ENCODE measurements around the gene BHLHE23. TPM values are rescaled to one million over a fixed set of nuclear protein-coding genes. Genes with fewer than 3 reads are reported as not detected.

BHLHE23 gene
- total RNA-seq, 4 donors from 2014 or later: not detected

- ATAC-seq (no peak), DNase-seq (no peak)
- Histone ChIP-seq H3K9me3 (no peaks in the 10 kb centered on the region), H3K4me3 (no peak overlapping the region), H3K4me1 (no peaks in the 10 kb centered on the region), H3K36me3 (no peaks in the 10 kb centered on the region), H3K27me3 (peaks cover 28 to 38% (median 33%) of the 10 kb centered on the region in 3 donors), H3K27ac (no peak overlapping the region)
- intact Hi-C loops (cut with DNase I; ENCODE audit: low total_unique reads) (no loop called here), in situ Hi-C loops (cut with MboI; ENCODE audit: low sequenced_read_pairs in 4 of 4) (no loop called here)
- no peak for TF ChIP-seq POLR2A (IDR thresholded peaks at IDR 0.05)
- no peak for TF ChIP-seq CTCF (IDR thresholded peaks at IDR 0.05 in 4 of 5, conservative IDR thresholded peaks at IDR 0.05 in 1 of 5)
These were observed 41.2 kb upstream of the BHLHE23 start for GRCh38 chr20:63047946-63048345.

GRCh38 chr20:63047267-63047666 lies 40.5 kb upstream of the BHLHE23 start:
- Histone ChIP-seq H3K27ac (no peak overlapping the region), H3K36me3 (no peaks in the 10 kb centered on the region), H3K4me3 (no peak overlapping the region), H3K4me1 (no peaks in the 10 kb centered on the region), H3K27me3 (peaks cover 28 to 38% (median 35%) of the 10 kb centered on the region in 3 donors), H3K9me3 (no peaks in the 10 kb centered on the region)
- ATAC-seq: no peak
- in situ Hi-C loops (cut with MboI; ENCODE audit: low sequenced_read_pairs in 4 of 4) (no loop called here), intact Hi-C loops (cut with DNase I; ENCODE audit: low total_unique reads) (no loop called here)
- DNase-seq: no peak
- TF ChIP-seq POLR2A (IDR thresholded peaks at IDR 0.05) (no peak), CTCF (IDR thresholded peaks at IDR 0.05 in 4 of 5, conservative IDR thresholded peaks at IDR 0.05 in 1 of 5) (no peak)

GRCh38 chr20:63046841-63047240 lies 40.1 kb upstream of the BHLHE23 start:
- Histone ChIP-seq H3K9me3 (no peaks in the 10 kb centered on the region), H3K4me1 (no peaks in the 10 kb centered on the region), H3K4me3 (no peak overlapping the region), H3K36me3 (no peaks in the 10 kb centered on the region), H3K27me3 (peaks cover 27 to 38% (median 32%) of the 10 kb centered on the region in 3 donors), H3K27ac (no peak overlapping the region)
- TF ChIP-seq CTCF (IDR thresholded peaks at IDR 0.05 in 4 of 5, conservative IDR thresholded peaks at IDR 0.05 in 1 of 5): no peak
- TF ChIP-seq POLR2A (IDR thresholded peaks at IDR 0.05): no peak
- in situ Hi-C loops (cut with MboI; ENCODE audit: low sequenced_read_pairs in 4 of 4) (no loop called here), intact Hi-C loops (cut with DNase I; ENCODE audit: low total_unique reads) (no loop called here)
- DNase-seq: no peak
- ATAC-seq: no peak

GRCh38 chr20:63045991-63046390 lies 39.2 kb upstream of the BHLHE23 start:
- TF ChIP-seq POLR2A (IDR thresholded peaks at IDR 0.05) (no peak), CTCF (IDR thresholded peaks at IDR 0.05 in 4 of 5, conservative IDR thresholded peaks at IDR 0.05 in 1 of 5) (no peak)
- in situ Hi-C loops (cut with MboI; ENCODE audit: low sequenced_read_pairs in 4 of 4): no loop called here
- intact Hi-C loops (cut with DNase I; ENCODE audit: low total_unique reads): no loop called here
- DNase-seq: no peak
- no peaks in the 10 kb centered on the region for H3K36me3 ChIP-seq
- H3K27me3 ChIP-seq: peaks cover 27 to 37% (median 28%) of the 10 kb centered on the region in 3 donors
- no peaks in the 10 kb centered on the region for H3K9me3 ChIP-seq
- no peak overlapping the region for H3K4me3 ChIP-seq
- H3K27ac ChIP-seq: no peak overlapping the region
- ATAC-seq: no peak
- no peaks in the 10 kb centered on the region for H3K4me1 ChIP-seq

- no peaks in the 10 kb centered on the region for H3K36me3 ChIP-seq
- H3K4me3 ChIP-seq: no peak overlapping the region
- intact Hi-C loops (cut with DNase I; ENCODE audit: low total_unique reads) (no loop called here), in situ Hi-C loops (cut with MboI; ENCODE audit: low sequenced_read_pairs in 4 of 4) (no loop called here)
- no peaks in the 10 kb centered on the region for H3K9me3 ChIP-seq
- ATAC-seq (no peak), DNase-seq (no peak)
- TF ChIP-seq POLR2A (IDR thresholded peaks at IDR 0.05) (no peak), CTCF (IDR thresholded peaks at IDR 0.05 in 4 of 5, conservative IDR thresholded peaks at IDR 0.05 in 1 of 5) (no peak)
- no peak overlapping the region for H3K27ac ChIP-seq
- H3K4me1 ChIP-seq: no peaks in the 10 kb centered on the region
- H3K27me3 ChIP-seq: peaks cover 27 to 40% (median 30%) of the 10 kb centered on the region in 3 donors
These were observed 38.6 kb upstream of the BHLHE23 start for GRCh38 chr20:63045401-63045800.

All from gastrocnemius medialis (tissue), 4 donors.